Stimulated activated CD4-positive, alpha-beta T cell treated with anti-CD3 and anti-CD28 coated beads, Interleukin-15, amount 100 ng/mL, for 1 hour (primary cell): ENCODE data around the gene HLA-A.
"Not testable (repeated sequence)": the region's sequence is repeated elsewhere in the genome, so short reads cannot be mapped to it uniquely, and the experiment has no call there.

Experiments
- DNase-seq, 2 donors: peaks; one replicate each; pipeline ENCODE4 v3.0.0-alpha.2; 2020; ENCODE audit warnings: low read depth in 1 of 2, low spot score in 1 of 2

HLA-A gene

DNA sequence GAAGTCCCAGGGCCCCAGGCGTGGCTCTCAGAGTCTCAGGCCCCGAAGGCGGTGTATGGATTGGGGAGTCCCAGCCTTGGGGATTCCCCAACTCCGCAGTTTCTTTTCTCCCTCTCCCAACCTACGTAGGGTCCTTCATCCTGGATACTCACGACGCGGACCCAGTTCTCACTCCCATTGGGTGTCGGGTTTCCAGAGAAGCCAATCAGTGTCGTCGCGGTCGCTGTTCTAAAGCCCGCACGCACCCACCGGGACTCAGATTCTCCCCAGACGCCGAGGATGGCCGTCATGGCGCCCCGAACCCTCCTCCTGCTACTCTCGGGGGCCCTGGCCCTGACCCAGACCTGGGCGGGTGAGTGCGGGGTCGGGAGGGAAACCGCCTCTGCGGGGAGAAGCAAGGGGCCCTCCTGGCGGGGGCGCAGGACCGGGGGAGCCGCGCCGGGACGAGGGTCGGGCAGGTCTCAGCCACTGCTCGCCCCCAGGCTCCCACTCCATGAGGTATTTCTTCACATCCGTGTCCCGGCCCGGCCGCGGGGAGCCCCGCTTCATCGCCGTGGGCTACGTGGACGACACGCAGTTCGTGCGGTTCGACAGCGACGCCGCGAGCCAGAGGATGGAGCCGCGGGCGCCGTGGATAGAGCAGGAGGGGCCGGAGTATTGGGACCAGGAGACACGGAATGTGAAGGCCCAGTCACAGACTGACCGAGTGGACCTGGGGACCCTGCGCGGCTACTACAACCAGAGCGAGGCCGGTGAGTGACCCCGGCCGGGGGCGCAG is at the start of gene HLA-A:
Gene HLA-A (plus strand): TSS at position 258 of the 778 bp plus-strand sequence. CDS start 22 bp downstream, at position 280.
- peak; percentile 83 to 89 for DNase-seq

GRCh38 chr6:29892696-29893095 is 49.6 kb upstream of the HLA-A start:
- no peak for DNase-seq

GRCh38 chr6:29899281-29899680 is 43.1 kb upstream of the HLA-A start:
- DNase-seq: no peak

- no peak for DNase-seq
Measured at GRCh38 chr6:29905286-29905685, 37.0 kb upstream of the HLA-A start.

DNA sequence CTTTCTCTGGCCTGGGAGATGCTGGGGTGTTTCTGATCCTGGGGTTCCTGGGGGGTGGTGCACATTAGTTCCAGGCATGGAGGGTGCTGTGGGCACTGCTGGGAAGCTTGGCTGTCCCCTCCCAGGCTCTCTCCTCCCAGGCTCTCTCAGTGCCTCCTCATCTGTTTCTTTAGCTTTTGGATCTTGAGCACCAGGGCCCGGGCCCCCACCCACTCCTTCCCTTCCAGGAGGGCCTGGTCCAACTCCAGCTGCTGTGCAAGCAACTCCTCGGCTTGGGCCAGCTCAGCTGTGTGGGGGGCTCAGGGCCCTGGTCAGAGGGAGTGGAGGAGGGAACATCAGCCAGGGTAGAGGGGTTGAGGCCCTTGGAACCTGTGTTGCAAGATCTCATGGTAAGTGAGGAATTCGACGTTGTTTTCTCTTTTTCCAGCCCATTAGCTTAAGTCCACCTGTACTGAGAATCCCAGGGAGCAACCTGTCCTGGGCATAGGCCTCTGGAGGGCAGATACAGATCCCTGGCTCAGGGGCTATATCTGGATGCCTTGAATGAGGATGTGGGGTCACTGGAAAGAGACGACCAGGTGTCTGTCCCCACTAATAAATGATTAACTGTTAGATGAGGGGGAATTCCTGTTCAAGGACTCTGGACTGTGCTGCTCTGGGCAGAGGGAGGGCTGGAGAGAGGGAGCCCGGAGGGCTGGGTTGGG is 34.5 kb upstream of the HLA-A start:
- no peak for DNase-seq

DNA sequence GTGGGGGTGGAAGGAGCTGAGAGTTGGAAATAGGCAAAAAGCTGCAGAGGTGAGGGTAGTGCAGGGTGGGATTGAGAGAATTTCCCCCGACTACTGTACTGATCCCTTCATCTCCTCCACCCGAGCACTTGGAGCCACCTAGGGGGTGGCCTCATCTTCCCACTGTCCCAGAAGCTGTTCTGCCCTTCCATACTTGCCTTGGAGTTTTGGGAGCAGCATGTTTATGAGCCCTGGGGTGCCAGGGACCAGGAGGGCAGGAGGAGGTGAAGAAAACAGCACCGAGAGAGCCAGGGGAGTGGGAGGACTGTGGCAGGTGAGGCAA is 34.0 kb upstream of the HLA-A start:
- DNase-seq: no peak

GRCh38 chr6:29908710-29909109 is 33.6 kb upstream of the HLA-A start:
- DNase-seq: no peak

- no peak for DNase-seq
Measured at GRCh38 chr6:29909985-29910384, 32.3 kb upstream of the HLA-A start.

DNA sequence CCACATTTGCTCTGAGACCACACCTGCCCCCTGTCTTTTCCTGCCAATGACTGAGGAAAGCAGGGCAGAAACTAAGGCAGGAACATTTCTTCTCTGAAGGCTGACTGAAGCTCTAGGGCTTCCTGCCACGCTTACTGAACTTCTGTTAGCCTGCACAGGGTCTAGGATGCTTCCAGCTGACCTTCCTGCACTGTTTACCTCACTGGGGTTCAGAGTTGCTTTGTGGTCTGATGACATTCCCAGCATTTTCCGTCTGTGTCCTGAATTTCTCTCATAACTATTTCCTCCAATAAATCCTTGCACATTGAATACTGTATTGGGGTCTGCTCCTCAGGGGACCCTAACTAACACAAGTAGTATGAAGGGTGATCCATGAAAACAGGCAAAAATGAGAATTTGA is 29.5 kb upstream of the HLA-A start:
- no peak for DNase-seq

GRCh38 chr6:29916741-29917140 is 25.6 kb upstream of the HLA-A start:
- no peak for DNase-seq

GRCh38 chr6:29917857-29918256 is 24.5 kb upstream of the HLA-A start:
- DNase-seq: no peak

- no peak for DNase-seq
Measured at GRCh38 chr6:29919506-29920445, 22.6 kb upstream of the HLA-A start.

DNA sequence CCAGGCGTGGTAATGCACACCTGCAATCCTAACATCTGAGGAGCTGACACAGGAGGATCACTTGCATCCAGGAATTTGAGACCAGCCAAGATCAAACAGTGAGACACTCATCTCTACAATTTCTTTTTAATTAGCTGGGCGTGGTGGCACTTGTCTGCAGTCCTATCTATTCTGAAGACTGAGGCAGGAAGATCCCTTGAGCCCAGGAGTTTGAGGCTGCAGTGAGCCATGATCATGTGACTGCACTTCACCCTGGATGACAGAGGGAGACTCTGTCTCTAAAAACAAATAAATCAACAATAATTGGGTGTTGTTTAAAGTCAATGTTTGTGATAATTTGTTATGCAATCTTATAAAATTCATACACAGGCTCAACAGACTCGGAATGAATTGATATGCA is 18.0 kb upstream of the HLA-A start:
- DNase-seq: no peak

DNA sequence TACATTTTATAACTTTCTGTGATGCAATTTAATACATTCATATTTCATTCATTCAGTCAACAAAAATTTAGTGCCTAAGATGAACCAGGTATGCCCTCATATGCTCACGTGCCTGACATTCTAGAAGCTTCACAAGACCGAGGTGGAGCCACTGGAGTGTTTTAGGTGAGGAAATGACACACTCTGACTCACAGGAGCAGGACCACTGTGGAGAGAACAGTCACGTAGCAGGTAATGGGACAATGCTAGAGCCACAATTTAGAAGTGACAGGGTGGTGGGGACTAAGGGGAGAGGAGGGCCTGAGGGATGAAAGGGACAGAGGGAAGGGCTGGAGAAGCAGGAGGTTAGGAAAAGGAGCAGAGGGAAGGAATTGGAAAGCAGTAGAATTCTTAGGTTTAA is 17.6 kb upstream of the HLA-A start:
- DNase-seq: peak in 1 of 2 donors; percentile 19

DNA sequence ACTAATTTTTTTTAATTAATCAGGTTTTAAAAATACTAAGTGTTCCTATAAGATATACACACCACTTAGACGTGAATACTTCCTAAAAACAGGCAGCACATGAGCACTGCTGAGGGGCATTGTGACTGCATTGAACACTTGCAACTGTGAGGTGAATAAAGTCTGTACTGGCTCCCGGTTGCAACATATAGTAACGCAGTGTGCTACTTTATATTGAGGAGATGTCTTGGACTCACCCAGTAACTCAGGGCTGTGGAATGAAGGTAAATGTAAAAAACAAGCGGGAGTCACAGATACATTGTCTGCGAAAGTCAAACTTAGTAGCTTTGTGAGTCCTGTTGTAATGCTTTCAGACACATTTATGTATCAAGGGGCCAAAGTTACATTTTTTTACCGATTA is 17.0 kb upstream of the HLA-A start:
- DNase-seq: no peak

DNA sequence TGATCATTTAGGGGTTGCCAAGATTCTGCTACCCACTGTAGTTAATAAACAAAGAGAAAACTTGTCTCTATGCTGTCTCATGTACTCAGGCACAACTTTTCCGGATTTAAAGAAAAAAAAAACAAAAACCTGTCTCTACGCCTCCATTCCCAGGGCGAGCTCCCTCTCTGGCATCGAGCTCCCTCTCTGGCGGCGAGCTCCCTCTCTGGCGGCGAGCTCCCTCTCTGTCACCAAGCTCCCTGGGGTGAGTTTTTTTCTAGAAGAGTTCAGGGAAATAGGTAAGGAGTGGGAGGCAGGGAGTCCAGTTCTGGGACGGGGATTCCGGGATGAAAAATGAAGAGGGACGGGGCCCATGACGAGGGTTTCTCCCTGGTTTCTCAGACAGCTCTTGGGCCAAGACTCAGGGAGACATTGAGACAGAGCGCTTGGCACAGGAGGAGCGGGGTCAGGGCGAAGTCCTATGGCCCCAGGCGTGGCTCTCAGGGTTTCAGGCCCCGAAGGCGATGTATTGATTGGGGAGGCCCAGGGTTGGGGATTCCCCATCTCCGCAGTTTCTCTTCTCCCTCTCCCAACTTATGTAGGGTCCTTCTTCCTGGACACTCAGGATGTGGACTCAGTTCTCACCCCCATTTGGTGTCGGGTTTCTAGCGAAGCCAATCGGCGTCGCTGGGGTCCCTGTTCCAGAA is 16.5 kb upstream of the HLA-A start:
- DNase-seq: no peak

GRCh38 chr6:29926413-29927274 is 15.7 kb upstream of the HLA-A start:
- peak; percentile 71 to 80 for DNase-seq

GRCh38 chr6:29927275-29927569 is 15.1 kb upstream of the HLA-A start:
- no peak for DNase-seq

DNA sequence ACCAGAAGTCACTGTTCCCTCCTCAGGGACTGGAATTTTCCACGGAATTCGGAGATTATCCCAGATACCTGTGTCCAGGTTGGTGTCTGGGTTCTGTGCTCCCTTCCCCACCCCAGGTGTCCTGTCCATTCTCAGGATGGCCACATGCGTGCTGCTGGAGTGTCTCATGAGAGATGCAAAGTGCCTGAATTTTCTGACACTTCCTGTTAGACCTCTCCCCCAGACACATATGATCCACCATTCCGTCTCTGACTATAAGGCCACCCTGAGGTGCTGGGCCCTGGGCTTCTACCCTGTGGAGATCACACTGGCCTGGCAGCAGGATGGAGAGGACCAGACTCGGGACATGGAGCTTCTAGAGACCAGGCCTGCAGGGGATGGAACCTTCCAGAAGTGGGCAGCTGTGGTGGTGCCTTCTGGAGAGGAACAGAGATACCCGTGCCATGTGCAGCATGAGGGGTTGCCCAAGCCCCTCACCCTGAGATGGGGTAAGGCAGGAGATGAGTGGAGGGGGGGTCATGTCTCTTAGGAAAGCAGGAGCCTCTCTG is 14.4 kb upstream of the HLA-A start:
- DNase-seq: no peak

DNA sequence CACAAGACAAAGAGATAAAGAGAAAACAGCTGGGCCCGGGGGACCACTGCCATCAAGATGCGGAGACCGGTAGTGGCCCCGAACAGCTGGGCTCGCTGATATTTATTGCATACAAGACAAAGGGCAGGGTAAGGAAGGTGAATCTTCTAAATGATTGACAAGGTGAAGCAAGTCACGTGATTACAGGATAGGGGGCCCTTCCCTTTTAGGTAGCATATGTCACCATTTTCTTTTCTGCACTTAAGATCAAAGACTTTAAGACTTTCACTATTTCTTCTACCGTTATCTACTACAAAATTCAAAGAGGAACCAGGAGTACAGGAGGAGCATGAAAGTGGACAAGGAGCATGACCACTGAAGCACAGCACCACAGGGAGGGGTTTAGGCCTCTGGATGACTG is 12.3 kb upstream of the HLA-A start:
- not testable (repeated sequence) for DNase-seq
